Stimulated activated CD8-positive, alpha-beta memory T cell treated with anti-CD3 and anti-CD28 coated beads, Interleukin-7, amount 100 ng/mL, for 24 hours (primary cell): Measurements from ENCODE around the gene LRRC7.
"Not testable (repeated sequence)": the region's sequence is repeated elsewhere in the genome, so short reads cannot be mapped to it uniquely, and the experiment has no call there.

ENCODE experiments used
- DNase-seq: peaks from one replicate; pipeline ENCODE4 v3.0.0-alpha.2; 2020; ENCODE audit warnings: low read depth

Gene LRRC7

GRCh38 chr1:69697340-69697739 is 129.6 kb downstream of the LRRC7 start:
- no peak for DNase-seq

GRCh38 chr1:69700770-69701169 is 133.0 kb downstream of the LRRC7 start:
- no peak for DNase-seq

GRCh38 chr1:69702085-69702484 is 134.4 kb downstream of the LRRC7 start:
- no peak for DNase-seq

- DNase-seq: no peak
Measured at GRCh38 chr1:69706473-69706872, 138.8 kb downstream of the LRRC7 start.

GRCh38 chr1:69707103-69707502 is 139.4 kb downstream of the LRRC7 start:
- DNase-seq: no peak

GRCh38 chr1:69710484-69711189 is 142.9 kb downstream of the LRRC7 start:
- DNase-seq: no peak

GRCh38 chr1:69711190-69711930 is 143.6 kb downstream of the LRRC7 start:
- no peak for DNase-seq

GRCh38 chr1:69717834-69718233 is 150.1 kb downstream of the LRRC7 start:
- DNase-seq: not testable (repeated sequence)

- DNase-seq: no peak
Measured at GRCh38 chr1:69728206-69728605, 160.5 kb downstream of the LRRC7 start.

GRCh38 chr1:69733061-69733460 is 165.3 kb downstream of the LRRC7 start:
- no peak for DNase-seq

GRCh38 chr1:69737527-69738185 is 169.9 kb downstream of the LRRC7 start:
- DNase-seq: no peak

- no peak for DNase-seq
Measured at GRCh38 chr1:69738458-69739250, 170.9 kb downstream of the LRRC7 start.

GRCh38 chr1:69739251-69739605 is 171.5 kb downstream of the LRRC7 start:
- DNase-seq: no peak

GRCh38 chr1:69743146-69743545 is 175.4 kb downstream of the LRRC7 start:
- no peak for DNase-seq

- no peak for DNase-seq
Measured at GRCh38 chr1:69744381-69744780, 176.7 kb downstream of the LRRC7 start.

- DNase-seq: no peak
Measured at GRCh38 chr1:69747207-69747606, 179.5 kb downstream of the LRRC7 start.

- DNase-seq: no peak
Measured at GRCh38 chr1:69750638-69751037, 182.9 kb downstream of the LRRC7 start.

GRCh38 chr1:69752831-69753230 is 185.1 kb downstream of the LRRC7 start:
- no peak for DNase-seq

- DNase-seq: no peak
Measured at GRCh38 chr1:69754521-69754920, 186.8 kb downstream of the LRRC7 start.

- no peak for DNase-seq
Measured at GRCh38 chr1:69755647-69756046, 187.9 kb downstream of the LRRC7 start.

- no peak for DNase-seq
Measured at GRCh38 chr1:69765951-69766350, 198.2 kb downstream of the LRRC7 start.

GRCh38 chr1:69766431-69767180 is 198.9 kb downstream of the LRRC7 start:
- DNase-seq: no peak
